Measurements from ENCODE around the gene ZFP90.

Gene ZFP90

GRCh38 chr16:68528686-68529379 is 10.3 kb upstream of the ZFP90 start:
- TF ChIP-seq CTCF (IDR thresholded peaks at IDR 0.05; ENCODE audit: low read depth, low read length) = peak; percentile 96

GRCh38 chr16:68529608-68529930 is 9.5 kb upstream of the ZFP90 start:
- TF ChIP-seq CTCF (IDR thresholded peaks at IDR 0.05; ENCODE audit: low read depth, low read length) = no peak
- DNase-seq (ENCODE audit: extremely low read depth, low read depth) = no peak

More at GRCh38 chr16:68528686-68529379, 10.3 kb upstream of the ZFP90 start:
- DNase-seq (ENCODE audit: extremely low read depth, low read depth) = peak; percentile 48

GRCh38 chr16:68529931-68530701 is 9.0 kb upstream of the ZFP90 start:
- peak; percentile 54 for DNase-seq (ENCODE audit: extremely low read depth, low read depth)
- TF ChIP-seq CTCF (IDR thresholded peaks at IDR 0.05; ENCODE audit: low read depth, low read length) = no peak

GRCh38 chr16:68533937-68534336 is 5.2 kb upstream of the ZFP90 start:
- no peak for DNase-seq (ENCODE audit: extremely low read depth, low read depth)
- no peak for TF ChIP-seq CTCF (IDR thresholded peaks at IDR 0.05; ENCODE audit: low read depth, low read length)

- no peak for DNase-seq (ENCODE audit: extremely low read depth, low read depth)
- TF ChIP-seq CTCF (IDR thresholded peaks at IDR 0.05; ENCODE audit: low read depth, low read length) = no peak
These were observed 3.8 kb upstream of the ZFP90 start for GRCh38 chr16:68535331-68535730.

GRCh38 chr16:68539711-68540239 is 684 bp downstream of the ZFP90 start:
- TF ChIP-seq CTCF (IDR thresholded peaks at IDR 0.05; ENCODE audit: low read depth, low read length) = no peak
- DNase-seq (ENCODE audit: extremely low read depth, low read depth) = no peak

GRCh38 chr16:68548947-68549346 is 9.9 kb downstream of the ZFP90 start:
- no peak for DNase-seq (ENCODE audit: extremely low read depth, low read depth)
- no peak for TF ChIP-seq CTCF (IDR thresholded peaks at IDR 0.05; ENCODE audit: low read depth, low read length)
